ENCODE measurements around the gene SEMA5A. TPM values are rescaled to one million over a fixed set of nuclear protein-coding genes. Genes with fewer than 3 reads are reported as not detected.

SEMA5A gene
- total RNA-seq, 1 donor from 2014 or later: 1.6 TPM

- Histone ChIP-seq H3K27me3 (ENCODE audit: control insufficient read depth, insufficient read depth, low read length) (no peaks in the 10 kb centered on the region), H3K36me3 (ENCODE audit: control insufficient read depth, insufficient read depth, low read length) (no peaks in the 10 kb centered on the region), H3K4me3 (ENCODE audit: low read depth, low read length) (no peak overlapping the region)
- no peak for FAIRE-seq
- no peak for TF ChIP-seq CTCF (IDR thresholded peaks at IDR 0.05; ENCODE audit: insufficient read depth, low read length, severe bottlenecking)
- DNase-seq (ENCODE audit: low read depth): no peak
Measured at GRCh38 chr5:9490494-9491097, 55.3 kb downstream of the SEMA5A start.

- TF ChIP-seq CTCF (IDR thresholded peaks at IDR 0.05; ENCODE audit: insufficient read depth, low read length, severe bottlenecking): no peak
- FAIRE-seq: no peak
Measured at GRCh38 chr5:9483779-9484178, 62.1 kb downstream of the SEMA5A start.

GRCh38 chr5:9483243-9483642 lies 62.6 kb downstream of the SEMA5A start:
- TF ChIP-seq CTCF (IDR thresholded peaks at IDR 0.05; ENCODE audit: insufficient read depth, low read length, severe bottlenecking): no peak
- H3K4me3 ChIP-seq (ENCODE audit: low read depth, low read length): no peak overlapping the region
- FAIRE-seq (no peak), DNase-seq (ENCODE audit: low read depth) (peak; percentile 51)
- no peaks in the 10 kb centered on the region for H3K36me3 ChIP-seq (ENCODE audit: control insufficient read depth, insufficient read depth, low read length)
- H3K27me3 ChIP-seq (ENCODE audit: control insufficient read depth, insufficient read depth, low read length): no peaks in the 10 kb centered on the region

More at GRCh38 chr5:9483779-9484178, 62.1 kb downstream of the SEMA5A start:
- no peaks in the 10 kb centered on the region for H3K36me3 ChIP-seq (ENCODE audit: control insufficient read depth, insufficient read depth, low read length)
- peak; percentile 7 for DNase-seq (ENCODE audit: low read depth)
- no peak overlapping the region for H3K4me3 ChIP-seq (ENCODE audit: low read depth, low read length)
- no peaks in the 10 kb centered on the region for H3K27me3 ChIP-seq (ENCODE audit: control insufficient read depth, insufficient read depth, low read length)

- no peak for DNase-seq (ENCODE audit: low read depth)
- TF ChIP-seq CTCF (IDR thresholded peaks at IDR 0.05; ENCODE audit: insufficient read depth, low read length, severe bottlenecking): no peak
- no peaks in the 10 kb centered on the region for H3K27me3 ChIP-seq (ENCODE audit: control insufficient read depth, insufficient read depth, low read length)
- no peak overlapping the region for H3K4me3 ChIP-seq (ENCODE audit: low read depth, low read length)
- no peaks in the 10 kb centered on the region for H3K36me3 ChIP-seq (ENCODE audit: control insufficient read depth, insufficient read depth, low read length)
- FAIRE-seq: no peak
Measured at GRCh38 chr5:9482381-9482780, 63.5 kb downstream of the SEMA5A start.

- no peak for TF ChIP-seq CTCF (IDR thresholded peaks at IDR 0.05; ENCODE audit: insufficient read depth, low read length, severe bottlenecking)
- FAIRE-seq: no peak
- no peak overlapping the region for H3K4me3 ChIP-seq (ENCODE audit: low read depth, low read length)
Measured at GRCh38 chr5:9480499-9480898, 65.4 kb downstream of the SEMA5A start.

GRCh38 chr5:9479990-9480389 lies 65.9 kb downstream of the SEMA5A start:
- FAIRE-seq: no peak
- no peak for TF ChIP-seq CTCF (IDR thresholded peaks at IDR 0.05; ENCODE audit: insufficient read depth, low read length, severe bottlenecking)
- H3K4me3 ChIP-seq (ENCODE audit: low read depth, low read length): no peak overlapping the region
- H3K36me3 ChIP-seq (ENCODE audit: control insufficient read depth, insufficient read depth, low read length): no peaks in the 10 kb centered on the region
- no peak for DNase-seq (ENCODE audit: low read depth)
- no peaks in the 10 kb centered on the region for H3K27me3 ChIP-seq (ENCODE audit: control insufficient read depth, insufficient read depth, low read length)

More at GRCh38 chr5:9480499-9480898, 65.4 kb downstream of the SEMA5A start:
- Histone ChIP-seq H3K27me3 (ENCODE audit: control insufficient read depth, insufficient read depth, low read length) (no peaks in the 10 kb centered on the region), H3K36me3 (ENCODE audit: control insufficient read depth, insufficient read depth, low read length) (no peaks in the 10 kb centered on the region)
- DNase-seq (ENCODE audit: low read depth): no peak

All from bronchial epithelial cell (primary cell).